GM23338 (cell line): ENCODE measurements around the gene NSL1. TPM values are rescaled to one million over a fixed set of nuclear protein-coding genes. Genes with fewer than 3 reads are reported as not detected.

ENCODE experiments used
- ATAC-seq: fragments of 200-7000 bp; cut with Tn5 transposase; 3 replicates; pipeline ENCODE4 v1.9.1; 2020
- DNase-seq: peaks from one replicate; pipeline ENCODE4 v3.0.0-alpha.2; 2015; ENCODE audit warnings: low spot score
- H2AFZ ChIP-seq: fragments of 200-600 bp; sonication (generic); 2 replicates; pipeline ENCODE4 v1.8.0; 2016; ENCODE audit warnings: antibody characterized with exemption, mild to moderate bottlenecking, moderate library complexity
- H3F3A ChIP-seq: fragments of 200-600 bp; sonication (generic); replicated peaks from 2 replicates; pipeline ENCODE4 v1.8.0; 2017; ENCODE audit warnings: antibody characterized with exemption, mixed run types, low read depth
- H3K27ac ChIP-seq: fragments of 200-600 bp; sonication (generic); 2 replicates; pipeline ENCODE4 v1.6.1; 2016; ENCODE audit warnings: low read depth
- H3K27me3 ChIP-seq: fragments of 200-600 bp; sonication (generic); 2 replicates; pipeline ENCODE4 v1.8.0; 2016; ENCODE audit warnings: mild to moderate bottlenecking, mixed run types, moderate library complexity; ENCODE audit not compliant: insufficient read depth
- H3K36me3 ChIP-seq: fragments of 200-600 bp; sonication (generic); 2 replicates; pipeline ENCODE4 v1.8.0; 2016; ENCODE audit warnings: mild to moderate bottlenecking; ENCODE audit not compliant: insufficient read depth
- H3K4me1 ChIP-seq: fragments of 200-600 bp; sonication (generic); 2 replicates; pipeline ENCODE4 v1.8.0; 2016; ENCODE audit warnings: mild to moderate bottlenecking, moderate library complexity; ENCODE audit not compliant: insufficient read depth
- H3K4me2 ChIP-seq: fragments of 200-600 bp; sonication (generic); 2 replicates; pipeline ENCODE4 v1.7.1; 2017; ENCODE audit warnings: mixed run types
- H3K4me3 ChIP-seq: fragments of 200-600 bp; sonication (generic); 2 replicates; pipeline ENCODE4 v1.6.1; 2016; ENCODE audit warnings: mixed run types
- H3K79me2 ChIP-seq: fragments of 200-600 bp; sonication (generic); replicated peaks from 2 replicates; pipeline ENCODE4 v1.8.0; 2017; ENCODE audit warnings: mild to moderate bottlenecking; ENCODE audit not compliant: insufficient read depth
- H3K9me2 ChIP-seq: fragments of 200-600 bp; sonication (generic); 2 replicates; pipeline ENCODE4 v1.8.0; 2017; ENCODE audit not compliant: insufficient read depth
- H4K20me1 ChIP-seq: fragments of 200-600 bp; sonication (generic); replicated peaks from 2 replicates; pipeline ENCODE4 v1.8.0; 2017; ENCODE audit warnings: mild to moderate bottlenecking; ENCODE audit not compliant: insufficient read depth
- H3K27ac Mint-ChIP-seq: 2 replicates; pipeline ENCODE4 v1.8.0; 2020; ENCODE audit warnings: inconsistent platforms, mild to moderate bottlenecking, moderate library complexity, mixed read lengths
- H3K27me3 Mint-ChIP-seq: 3 replicates; pipeline ENCODE4 v1.8.0; 2022; ENCODE audit warnings: low read depth, mild to moderate bottlenecking, moderate library complexity, mixed read lengths, inconsistent platforms; ENCODE audit not compliant: insufficient read depth, poor library complexity
- H3K36me3 Mint-ChIP-seq: 3 replicates; pipeline ENCODE4 v1.8.0; 2021; ENCODE audit warnings: low read depth, mild to moderate bottlenecking, inconsistent platforms, moderate library complexity, mixed read lengths
- H3K4me1 Mint-ChIP-seq: 3 replicates; pipeline ENCODE4 v1.8.0; 2020; ENCODE audit warnings: mild to moderate bottlenecking, inconsistent platforms, mixed read lengths
- H3K4me3 Mint-ChIP-seq: 3 replicates; pipeline ENCODE4 v1.8.0; 2021; ENCODE audit warnings: moderate library complexity, mild to moderate bottlenecking, inconsistent platforms, mixed read lengths
- H3K9me3 Mint-ChIP-seq: 3 replicates; pipeline ENCODE4 v1.8.0; 2020; ENCODE audit warnings: moderate library complexity, mild to moderate bottlenecking, inconsistent platforms, mixed read lengths
- CREB1 ChIP-seq: fragments of 250-450 bp; sonication (Bioruptor Pico); IDR thresholded peaks from 2 replicates; pipeline ENCODE4 v1.5.0; 2020; ENCODE audit warnings: low read depth, mild to moderate bottlenecking, moderate library complexity
- ETS1 ChIP-seq: IDR thresholded peaks from 2 replicates; pipeline ENCODE4 v1.6.1; 2016; ENCODE audit warnings: antibody characterized with exemption
- EZH2phosphoT487 ChIP-seq: fragments of 200-600 bp; sonication (generic); IDR thresholded peaks from one replicate; pipeline ENCODE4 v1.8.1; 2018; ENCODE audit warnings: antibody characterized with exemption; ENCODE audit not compliant: unreplicated experiment
- JUNB ChIP-seq: IDR thresholded peaks from one replicate; pipeline ENCODE4 v1.6.1; 2016; ENCODE audit warnings: antibody characterized with exemption; ENCODE audit not compliant: unreplicated experiment
- NANOG ChIP-seq: IDR thresholded peaks from 2 replicates; pipeline ENCODE4 v1.6.1; 2016; ENCODE audit warnings: antibody characterized with exemption, borderline replicate concordance
- POLR2AphosphoS5 ChIP-seq: IDR thresholded peaks from 2 replicates; pipeline ENCODE4 v1.6.1; 2016; ENCODE audit warnings: antibody characterized with exemption, low read depth
- STAT1 ChIP-seq: IDR thresholded peaks from one replicate; pipeline ENCODE4 v1.6.1; 2016; ENCODE audit warnings: antibody characterized with exemption; ENCODE audit not compliant: unreplicated experiment
- ZNF114 ChIP-seq: fragments of 250-450 bp; sonication (Bioruptor Pico); IDR thresholded peaks from 2 replicates; pipeline ENCODE4 v1.5.0; 2020; ENCODE audit warnings: mild to moderate bottlenecking, moderate library complexity
- ZNF331 ChIP-seq: fragments of 250-450 bp; sonication (Bioruptor Pico); IDR thresholded peaks from 2 replicates; pipeline ENCODE4 v1.5.0; 2020; ENCODE audit warnings: low read depth, mild to moderate bottlenecking, moderate library complexity
- ZNF462 ChIP-seq: fragments of 250-450 bp; sonication (Bioruptor Pico); IDR thresholded peaks from 2 replicates; pipeline ENCODE4 v1.5.0; 2020; ENCODE audit warnings: mild to moderate bottlenecking, moderate library complexity
- polyA plus RNA-seq: library from polyadenylated mRNA; unstranded; fragments of >200 nt; fragmentation: Nextera tagmentation; extraction: Ambion mirVana; gene quantifications from 2 replicates; pipeline ENCODE4 v1.2.1, GENCODE V29; 2016
- total RNA-seq: library from RNA; depleted of rRNA; stranded (reverse); fragments of >200 nt; shearing (Covaris generic); gene quantifications from 2 replicates; pipeline ENCODE4 v1.2.3, GENCODE V29; 2014
- TF ChIP-seq, protein P1 (sequence below), 2 experiments: fragments of 200-600 bp in 1 of 2; sonication (generic) in 1 of 2; conservative IDR thresholded peaks; 2 replicates each; pipeline versions ENCODE4 v1.5.1 to v1.6.1; 2016 to 2017; ENCODE audit warnings: antibody characterized with exemption in 2 of 2, low read depth in 2 of 2, mild to moderate bottlenecking in 2 of 2, moderate library complexity in 1 of 2

NSL1 gene
- total and polyA plus RNA-seq, 2 experiments from 2014 or later: 96.8 to 102 TPM

- H3K9me2 ChIP-seq: no peaks in the 10 kb centered on the region
- Mint-ChIP-seq H3K9me3 (peaks cover 24% of the 10 kb centered on the region), H3K4me1 (no peaks in the 10 kb centered on the region), H3K27ac (no peak overlapping the region), H3K4me3 (no peak overlapping the region), H3K27me3 (no peaks in the 10 kb centered on the region), H3K36me3 (peaks cover 71% of the 10 kb centered on the region)
- H3K4me3 ChIP-seq: no peak overlapping the region
- H3K27ac ChIP-seq: no peak overlapping the region
- ATAC-seq (no peak), DNase-seq (no peak)
- TF ChIP-seq STAT1 (no peak), JUNB (no peak)
- no peaks in the 10 kb centered on the region for H3F3A ChIP-seq
- no peak overlapping the region for H2AFZ ChIP-seq
- no peak overlapping the region for H3K4me2 ChIP-seq
- no peaks in the 10 kb centered on the region for H3K4me1 ChIP-seq
- H4K20me1 ChIP-seq: 0 out of 2 replicates have a peak, but pooled peaks cover 4% of the 10 kb centered on the region
- H3K36me3 ChIP-seq: peaks cover 40% of the 10 kb centered on the region; the same call in 1 of the 2 replicates
- H3K79me2 ChIP-seq: peaks cover 26% of the 10 kb centered on the region
- no peaks in the 10 kb centered on the region for H3K27me3 ChIP-seq
These were observed 14.4 kb downstream of the NSL1 start for GRCh38 chr1:212777151-212777550.

DNA sequence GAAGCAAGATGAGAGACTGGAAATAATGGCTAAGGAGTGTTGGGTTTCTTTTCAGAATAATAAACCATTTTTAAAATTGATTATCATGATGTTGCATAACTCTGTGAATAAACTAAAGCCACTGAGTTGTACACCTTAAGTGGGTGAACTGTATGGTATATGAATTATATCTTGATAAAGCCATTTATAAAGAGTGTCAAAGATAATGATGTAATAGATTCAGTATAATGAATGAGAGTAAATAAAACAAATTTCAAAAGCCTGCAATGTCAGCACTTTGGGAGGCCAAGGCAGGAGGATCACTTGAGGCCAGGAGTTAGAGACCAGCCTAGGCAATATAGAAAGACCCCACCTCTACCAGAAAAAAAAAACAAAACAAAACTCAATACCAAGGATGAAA lies 16.3 kb downstream of the NSL1 start:
- H3K4me2 ChIP-seq: no peak overlapping the region
- H3K27me3 ChIP-seq: no peaks in the 10 kb centered on the region
- H3K4me1 ChIP-seq: no peaks in the 10 kb centered on the region
- Mint-ChIP-seq H3K27ac (no peak overlapping the region), H3K27me3 (no peaks in the 10 kb centered on the region), H3K4me1 (no peaks in the 10 kb centered on the region), H3K9me3 (peaks cover 15% of the 10 kb centered on the region), H3K36me3 (peaks cover 70% of the 10 kb centered on the region), H3K4me3 (no peak overlapping the region)
- no peaks in the 10 kb centered on the region for H3K9me2 ChIP-seq
- no peak overlapping the region for H3K4me3 ChIP-seq
- DNase-seq (no peak), ATAC-seq (no peak)
- H3F3A ChIP-seq: no peaks in the 10 kb centered on the region
- H2AFZ ChIP-seq: no peak overlapping the region
- H3K79me2 ChIP-seq: peaks cover 43% of the 10 kb centered on the region
- peaks cover 8% of the 10 kb centered on the region; the same call in 1 of the 2 replicates for H4K20me1 ChIP-seq
- no peak overlapping the region for H3K27ac ChIP-seq
- peaks cover 20% of the 10 kb centered on the region; the same call in 1 of the 2 replicates for H3K36me3 ChIP-seq
- no peak for TF ChIP-seq JUNB
- TF ChIP-seq, protein P1, sequence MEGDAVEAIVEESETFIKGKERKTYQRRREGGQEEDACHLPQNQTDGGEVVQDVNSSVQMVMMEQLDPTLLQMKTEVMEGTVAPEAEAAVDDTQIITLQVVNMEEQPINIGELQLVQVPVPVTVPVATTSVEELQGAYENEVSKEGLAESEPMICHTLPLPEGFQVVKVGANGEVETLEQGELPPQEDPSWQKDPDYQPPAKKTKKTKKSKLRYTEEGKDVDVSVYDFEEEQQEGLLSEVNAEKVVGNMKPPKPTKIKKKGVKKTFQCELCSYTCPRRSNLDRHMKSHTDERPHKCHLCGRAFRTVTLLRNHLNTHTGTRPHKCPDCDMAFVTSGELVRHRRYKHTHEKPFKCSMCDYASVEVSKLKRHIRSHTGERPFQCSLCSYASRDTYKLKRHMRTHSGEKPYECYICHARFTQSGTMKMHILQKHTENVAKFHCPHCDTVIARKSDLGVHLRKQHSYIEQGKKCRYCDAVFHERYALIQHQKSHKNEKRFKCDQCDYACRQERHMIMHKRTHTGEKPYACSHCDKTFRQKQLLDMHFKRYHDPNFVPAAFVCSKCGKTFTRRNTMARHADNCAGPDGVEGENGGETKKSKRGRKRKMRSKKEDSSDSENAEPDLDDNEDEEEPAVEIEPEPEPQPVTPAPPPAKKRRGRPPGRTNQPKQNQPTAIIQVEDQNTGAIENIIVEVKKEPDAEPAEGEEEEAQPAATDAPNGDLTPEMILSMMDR (conservative IDR thresholded peaks at IDR 0.05; ENCODE audit: low read depth in 2 of 2): no peak
- TF ChIP-seq NANOG: no peak
- no peak for TF ChIP-seq CREB1 (CRISPR knock-in tag)
- TF ChIP-seq POLR2AphosphoS5: no peak
- no peak for TF ChIP-seq ZNF331
- no peak for TF ChIP-seq ZNF462 (CRISPR knock-in tag)
- no peak for TF ChIP-seq ZNF114
- no peak for TF ChIP-seq ETS1
- TF ChIP-seq EZH2phosphoT487: no peak
